ENCODE results near the gene LEFTY2.

DNA sequence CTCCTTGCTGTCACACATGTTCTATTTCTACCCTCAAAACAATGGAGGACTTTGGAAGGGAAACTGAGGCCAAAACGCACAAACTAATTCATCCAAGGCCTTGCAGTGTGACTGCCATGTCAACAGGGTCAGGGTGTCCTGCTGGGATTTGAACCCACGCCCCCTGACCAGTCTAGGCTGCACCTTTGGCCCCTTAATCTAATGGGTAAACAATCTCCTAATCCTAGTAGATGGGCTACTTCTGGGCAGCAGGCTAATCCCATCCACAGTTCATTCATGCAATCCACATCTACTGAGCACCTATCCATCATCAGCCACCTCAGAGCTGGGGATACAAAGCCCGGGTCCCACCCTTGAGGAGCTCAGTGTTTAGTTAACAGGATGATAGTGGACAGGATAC, 17.0 kb upstream of the LEFTY2 start:
- TF ChIP-seq CTCF (IDR thresholded peaks at IDR 0.05): no peak
- TF ChIP-seq POLR2A (IDR thresholded peaks at IDR 0.05): no peak
